IMR-90 (cell line): Measurements from ENCODE around the gene SLC13A1. TPM values are rescaled to one million over a fixed set of nuclear protein-coding genes. Genes with fewer than 3 reads are reported as not detected.

ENCODE experiments used
- ATAC-seq: fragments of 200-7000 bp; cut with Tn5 transposase; 2 replicates; pipeline ENCODE4 v1.9.1; 2020; ENCODE audit warnings: low read depth, mild to moderate bottlenecking, moderate library complexity
- BruUV-seq: library from RNA; stranded (reverse); fragments of 400-500 nt; replicated peaks from 2 replicates; lab custom pipeline; 2021; lab: Mats Ljungman, UMichigan
- CTCF ChIA-PET: fragments of 300-600 bp; formaldehyde crosslinking; extraction: SDS; loops from one replicate; lab custom pipeline; 2021; ENCODE audit warnings: antibody characterized with exemption; lab: Yijun Ruan, JAX
- POLR2A ChIA-PET: fragments of 300-600 bp; sonication (Branson Sonifier 250); formaldehyde crosslinking; loops from one replicate; lab custom pipeline; 2022; ENCODE audit warnings: antibody characterized with exemption; ENCODE audit not compliant: unreplicated experiment; lab: Charles Lee
- DNase-seq: peaks from one replicate; pipeline ENCODE4 v3.0.0; 2013
- H2AFZ ChIP-seq: replicated peaks from 2 replicates; pipeline ENCODE3; 2013; ENCODE audit warnings: low read length, mild to moderate bottlenecking; ENCODE audit not compliant: poor library complexity
- H2AK5ac ChIP-seq: 2 replicates; pipeline ENCODE4 v1.6.1; 2013; ENCODE audit warnings: low read depth, low read length, inconsistent platforms
- H2AK9ac ChIP-seq: replicated peaks from 2 replicates; pipeline ENCODE3; 2013; ENCODE audit warnings: mild to moderate bottlenecking, low read depth, low read length, moderate library complexity; ENCODE audit not compliant: poor library complexity
- H2BK120ac ChIP-seq: 2 replicates; pipeline ENCODE4 v1.6.1; 2013; ENCODE audit warnings: low read depth, low read length, inconsistent platforms
- H2BK15ac ChIP-seq: 3 replicates; pipeline ENCODE4 v1.6.1; 2013; ENCODE audit warnings: low read depth, low read length, inconsistent platforms
- H2BK20ac ChIP-seq: 2 replicates; pipeline ENCODE4 v1.6.1; 2013; ENCODE audit warnings: low read depth, mild to moderate bottlenecking, inconsistent platforms, low read length, moderate library complexity
- H2BK5ac ChIP-seq: 2 replicates; pipeline ENCODE4 v1.6.1; 2013; ENCODE audit warnings: mild to moderate bottlenecking, low read depth, low read length, inconsistent platforms; ENCODE audit not compliant: poor library complexity, severe bottlenecking
- H3K14ac ChIP-seq: replicated peaks from 2 replicates; pipeline ENCODE4 v1.6.1; 2013; ENCODE audit warnings: low read depth, low read length, inconsistent platforms
- H3K18ac ChIP-seq: 2 replicates; pipeline ENCODE4 v1.6.1; 2013; ENCODE audit warnings: low read depth, low read length, control low read depth
- H3K23ac ChIP-seq: 2 replicates; pipeline ENCODE4 v1.6.1; 2013; ENCODE audit warnings: low read depth, low read length, inconsistent platforms
- H3K27ac ChIP-seq: 2 replicates; pipeline ENCODE4 v1.5.1; 2013; ENCODE audit warnings: mild to moderate bottlenecking, control low read depth, low read length; ENCODE audit not compliant: insufficient read depth
- H3K27me3 ChIP-seq: 2 replicates; pipeline ENCODE4 v1.6.1; 2013; ENCODE audit warnings: low read length; ENCODE audit not compliant: control insufficient read depth, insufficient read depth
- H3K36me3 ChIP-seq: 2 replicates; pipeline ENCODE4 v1.6.1; 2013; ENCODE audit warnings: low read length, mixed read lengths; ENCODE audit not compliant: control insufficient read depth, insufficient read depth
- H3K4ac ChIP-seq: 2 replicates; pipeline ENCODE4 v1.6.1; 2013; ENCODE audit warnings: low read depth, low read length, inconsistent platforms
- H3K4me1 ChIP-seq: 2 replicates; pipeline ENCODE4 v1.6.1; 2013; ENCODE audit warnings: low read length, mixed read lengths; ENCODE audit not compliant: control insufficient read depth, insufficient read depth
- H3K4me2 ChIP-seq: 2 replicates; pipeline ENCODE4 v1.6.1; 2013; ENCODE audit warnings: low read depth, mild to moderate bottlenecking, control low read depth, low read length, moderate library complexity
- H3K4me3 ChIP-seq: 2 replicates; pipeline ENCODE4 v1.5.1; 2013; ENCODE audit warnings: low read depth, mild to moderate bottlenecking, control low read depth, low read length, moderate library complexity; ENCODE audit not compliant: insufficient read depth
- H3K56ac ChIP-seq: 2 replicates; pipeline ENCODE4 v1.6.1; 2013; ENCODE audit warnings: low read length, inconsistent platforms; ENCODE audit not compliant: insufficient read depth; ENCODE audit errors: extremely low read depth
- H3K79me1 ChIP-seq, 2 experiments: 2 replicates each; pipeline ENCODE4 v1.6.1; 2013; ENCODE audit warnings: low read length in 2 of 2, inconsistent platforms in 1 of 2, low read depth in 1 of 2
- H3K9ac ChIP-seq: 2 replicates; pipeline ENCODE4 v1.6.1; 2013; ENCODE audit warnings: low read depth, low read length, control low read depth
- H3K9me1 ChIP-seq: 2 replicates; pipeline ENCODE4 v1.6.1; 2013; ENCODE audit warnings: low read length, inconsistent platforms; ENCODE audit not compliant: insufficient read depth
- H3K9me3 ChIP-seq: 2 replicates; pipeline ENCODE4 v1.6.1; 2013; ENCODE audit warnings: low read length; ENCODE audit not compliant: control insufficient read depth, insufficient read depth
- H4K20me1 ChIP-seq: 2 replicates; pipeline ENCODE4 v1.6.1; 2013; ENCODE audit warnings: low read length, inconsistent platforms; ENCODE audit not compliant: insufficient read depth
- H4K5ac ChIP-seq: 2 replicates; pipeline ENCODE4 v1.6.1; 2013; ENCODE audit warnings: mild to moderate bottlenecking, low read depth, low read length, control low read depth
- H4K8ac ChIP-seq, 2 experiments: 2 replicates each; pipeline ENCODE4 v1.6.1; 2013; ENCODE audit warnings: low read depth in 2 of 2, low read length in 2 of 2, control low read depth in 1 of 2, inconsistent platforms in 1 of 2
- H4K91ac ChIP-seq: 2 replicates; pipeline ENCODE4 v1.6.1; 2013; ENCODE audit warnings: low read depth, low read length, inconsistent platforms; ENCODE audit not compliant: insufficient read depth
- BHLHE40 ChIP-seq: fragments of 150-350 bp; IDR thresholded peaks from 2 replicates; pipeline ENCODE4 v1.6.1; 2016; ENCODE audit warnings: mild to moderate bottlenecking, low read depth, low read length
- CTCF ChIP-seq: conservative IDR thresholded peaks from 2 replicates; pipeline ENCODE4 v1.5.1; 2012; ENCODE audit warnings: mild to moderate bottlenecking, low read depth, low read length, improper control_type of control experiment
- MAZ ChIP-seq: IDR thresholded peaks from 2 replicates; pipeline ENCODE4 v1.6.1; 2012; ENCODE audit warnings: low read depth, mild to moderate bottlenecking, low read length, improper control_type of control experiment, moderate library complexity, borderline replicate concordance
- MXI1 ChIP-seq: IDR thresholded peaks from 2 replicates; pipeline ENCODE4 v1.6.1; 2012; ENCODE audit warnings: low read depth, mild to moderate bottlenecking, low read length, moderate library complexity, borderline replicate concordance
- NFE2L2 ChIP-seq: fragments of 150-350 bp; IDR thresholded peaks from 2 replicates; pipeline ENCODE4 v1.6.1; 2016; ENCODE audit warnings: low read depth, mild to moderate bottlenecking, low read length
- RCOR1 ChIP-seq: IDR thresholded peaks from 2 replicates; pipeline ENCODE4 v1.6.1; 2012; ENCODE audit warnings: mild to moderate bottlenecking, low read length, improper control_type of control experiment; ENCODE audit not compliant: insufficient replicate concordance
- RFX5 ChIP-seq: IDR thresholded peaks from 2 replicates; pipeline ENCODE4 v1.8.0; 2012; ENCODE audit warnings: low read depth, mild to moderate bottlenecking, low read length, moderate library complexity
- SMC3 ChIP-seq: fragments of 150-350 bp; IDR thresholded peaks from 2 replicates; pipeline ENCODE4 v1.6.1; 2016; ENCODE audit warnings: low read depth, mild to moderate bottlenecking, antibody characterized with exemption, low read length, moderate library complexity
- WGBS, 2 experiments: methylation state at CpG; one replicate each; pipeline versions ENCODE4 v1.1.5 to v1.1.7; 2013; ENCODE audit warnings: missing lambda C conversion rate in 2 of 2; ENCODE audit not compliant: insufficient read length in 1 of 2; ENCODE audit errors: extremely low coverage in 2 of 2; 5-methylcytosine and 5-hydroxymethylcytosine counted together
- dilution Hi-C: fragments of 300-500 bp; cut with HindIII; formaldehyde crosslinking; loops from one replicate; pipeline ENCODE4 v1.14.3; 2018; ENCODE audit warnings: low sequenced_read_pairs; ENCODE audit not compliant: unreplicated experiment
- in situ Hi-C: fragments of 300-500 bp; cut with MboI; formaldehyde crosslinking; loops from 3 replicates; pipeline ENCODE4 v1.14.3; 2019; ENCODE audit warnings: low sequenced_read_pairs, inconsistent platforms, mixed read lengths
- intact Hi-C: fragments of 100-400 bp; cut with micrococcal nuclease; formaldehyde crosslinking; loops from 2 replicates; pipeline ENCODE4 v1.10.0; 2022
- polyA plus RNA-seq, 3 experiments: library from polyadenylated mRNA; depleted of rRNA; stranded (reverse); fragments of >200 nt; gene quantifications; 2 replicates each; pipeline ENCODE4 v1.2.3, GENCODE V29; 2012; ENCODE audit warnings: low replicate concordance in 1 of 3
- total RNA-seq: library from RNA; depleted of rRNA; stranded (reverse); fragments of >200 nt; gene quantifications from 2 replicates; pipeline ENCODE4 v1.2.3, GENCODE V29; 2012

The SLC13A1 gene
- total and polyA plus RNA-seq, 2 of the 4 experiments (the other 2 are of a cell fraction), result not detected

- ATAC-seq, result no peak
- Histone ChIP-seq H3K79me1 (no peaks in the 10 kb centered on the region), H3K27ac (no peak overlapping the region), H3K23ac (no peak overlapping the region), H4K5ac (no peak overlapping the region), H3K4ac (no peak overlapping the region), H4K20me1 (no peaks in the 10 kb centered on the region), H2BK5ac (no peak overlapping the region), H3K9ac (no peak overlapping the region), H3K9me1 (no peaks in the 10 kb centered on the region), H2BK20ac (no peak overlapping the region), H2AK5ac (no peak overlapping the region), H3K9me3 (peaks cover 3% of the 10 kb centered on the region), H3K4me3 (no peak overlapping the region), H2BK15ac (no peak overlapping the region), H3K4me1 (no peaks in the 10 kb centered on the region), H4K91ac (no peak overlapping the region), H2AFZ (no peak overlapping the region), H3K56ac (no peak overlapping the region), H3K4me2 (no peak overlapping the region), H3K36me3 (no peaks in the 10 kb centered on the region), H3K18ac (no peak overlapping the region), H2BK120ac (no peak overlapping the region), H4K8ac (no peak overlapping the region), H2AK9ac (no peak overlapping the region), H3K27me3 (no peaks in the 10 kb centered on the region), H3K14ac (no peak overlapping the region)
- in situ Hi-C loops (no loop called here), intact Hi-C loops (no loop called here), dilution Hi-C loops (no loop called here)
- no peak for DNase-seq
- whole genome bisulfite sequencing, 2 experiments, result no CpG with 5 or more reads among the region's 3 CpGs
- CTCF ChIA-PET, result no interaction called here
- POLR2A ChIA-PET, result no interaction called here
- no peak for TF ChIP-seq MAZ
- no peak for TF ChIP-seq SMC3
- no peak for TF ChIP-seq MXI1
- no peak for TF ChIP-seq NFE2L2
- TF ChIP-seq CTCF, result no peak
- TF ChIP-seq BHLHE40, result no peak
- TF ChIP-seq RFX5, result no peak
- no peak for TF ChIP-seq RCOR1
- no TSS peak for BruUV-seq
Measured at GRCh38 chr7:123115331-123115730, 84.4 kb downstream of the SLC13A1 start.
